IPS-NIHi11 (cell line): ENCODE results near the gene CIB4.
A peak's percentile ranks its signal among the peaks of the same experiment; 100 is the strongest.

Source experiments
- DNase-seq: peaks from one replicate; pipeline ENCODE4 v3.0.0; 2012; ENCODE audit warnings: mixed read lengths, low spot score

Gene CIB4

GRCh38 chr2:26607698-26608097 is 33.5 kb downstream of the CIB4 start:
- DNase-seq, result no peak

GRCh38 chr2:26606847-26607190 is 34.3 kb downstream of the CIB4 start:
- peak; percentile 48 for DNase-seq

- no peak for DNase-seq
Measured at GRCh38 chr2:26605999-26606846, 34.9 kb downstream of the CIB4 start.

GRCh38 chr2:26605195-26605998 is 35.8 kb downstream of the CIB4 start:
- DNase-seq, result peak; percentile 77

- DNase-seq, result no peak
Measured at GRCh38 chr2:26602575-26602974, 38.6 kb downstream of the CIB4 start.

GRCh38 chr2:26599387-26599786 is 41.8 kb downstream of the CIB4 start:
- no peak for DNase-seq

- DNase-seq, result no peak
Measured at GRCh38 chr2:26598996-26599373, 42.2 kb downstream of the CIB4 start.

GRCh38 chr2:26598336-26598995 is 42.7 kb downstream of the CIB4 start:
- DNase-seq, result no peak

- DNase-seq, result no peak
Measured at GRCh38 chr2:26597197-26597596, 44.0 kb downstream of the CIB4 start.

GRCh38 chr2:26595146-26595545 is 46.0 kb downstream of the CIB4 start:
- no peak for DNase-seq

- no peak for DNase-seq
Measured at GRCh38 chr2:26591619-26592505, 49.3 kb downstream of the CIB4 start.

GRCh38 chr2:26590980-26591618 is 50.1 kb downstream of the CIB4 start:
- DNase-seq, result no peak

GRCh38 chr2:26590508-26590907 is 50.7 kb downstream of the CIB4 start:
- no peak for DNase-seq

GRCh38 chr2:26588576-26588975 is 52.6 kb downstream of the CIB4 start:
- no peak for DNase-seq

GRCh38 chr2:26587994-26588393 is 53.2 kb downstream of the CIB4 start:
- DNase-seq, result no peak

- DNase-seq, result no peak
Measured at GRCh38 chr2:26585966-26586365, 55.2 kb downstream of the CIB4 start.

GRCh38 chr2:26585100-26585499 is 56.1 kb downstream of the CIB4 start:
- no peak for DNase-seq

- no peak for DNase-seq
Measured at GRCh38 chr2:26584656-26585055, 56.5 kb downstream of the CIB4 start.

- no peak for DNase-seq
Measured at GRCh38 chr2:26584191-26584590, 57.0 kb downstream of the CIB4 start.

- no peak for DNase-seq
Measured at GRCh38 chr2:26583381-26583911, 57.7 kb downstream of the CIB4 start.

GRCh38 chr2:26582890-26583289 is 58.3 kb downstream of the CIB4 start:
- no peak for DNase-seq
